Skeletal muscle tissue (tissue), 4 donors: Measurements from ENCODE around the gene DDAH2. TPM values are rescaled to one million over a fixed set of nuclear protein-coding genes. Genes with fewer than 3 reads are reported as not detected.
"Not testable (repeated sequence)": the region's sequence is repeated elsewhere in the genome, so short reads cannot be mapped to it uniquely, and the experiment has no call there.

ENCODE experiments used
- H3K27ac ChIP-seq: one replicate; pipeline ENCODE4 v1.7.0; 2013; ENCODE audit warnings: mild to moderate bottlenecking, low read depth, low read length, inconsistent platforms
- H3K27me3 ChIP-seq, 3 donors: one replicate each; pipeline ENCODE4 v1.7.0; 2013; ENCODE audit warnings: low read length in 3 of 3; ENCODE audit not compliant: control insufficient read depth in 3 of 3, insufficient read depth in 3 of 3
- H3K36me3 ChIP-seq, 3 donors: one replicate each; pipeline ENCODE4 v1.7.0; 2013; ENCODE audit warnings: low read length in 3 of 3; ENCODE audit not compliant: control insufficient read depth in 3 of 3, insufficient read depth in 3 of 3
- H3K4me1 ChIP-seq, 3 donors: one replicate each; pipeline ENCODE4 v1.7.0; 2013; ENCODE audit warnings: low read length in 3 of 3, mild to moderate bottlenecking in 3 of 3; ENCODE audit not compliant: control insufficient read depth in 3 of 3, insufficient read depth in 3 of 3
- H3K4me3 ChIP-seq, 3 donors: one replicate each; pipeline ENCODE4 v1.7.0; 2013; ENCODE audit warnings: low read length in 3 of 3
- H3K9ac ChIP-seq, 3 donors: one replicate each; pipeline ENCODE4 v1.7.0; 2013; ENCODE audit warnings: low read length in 3 of 3, mild to moderate bottlenecking in 3 of 3, moderate library complexity in 2 of 3, low read depth in 1 of 3
- H3K9me3 ChIP-seq, 3 donors: one replicate each; pipeline ENCODE4 v1.7.0; 2013; ENCODE audit warnings: low read length in 3 of 3; ENCODE audit not compliant: control insufficient read depth in 3 of 3
- total RNA-seq: library from RNA; depleted of rRNA; stranded (reverse); fragments of >200 nt; gene quantifications from one replicate; pipeline ENCODE4 v1.2.3, GENCODE V29; 2014
- donor health status: Osteomylitis.

Gene DDAH2
- total RNA-seq, 1 donor from 2014 or later, result 73.1 TPM

- Histone ChIP-seq H3K9ac (no peak overlapping the region), H3K36me3 (no peaks in the 10 kb centered on the region), H3K4me3 (no peak overlapping the region), H3K27me3 (no peaks in the 10 kb centered on the region), H3K9me3 (no peaks in the 10 kb centered on the region), H3K27ac (no peak overlapping the region), H3K4me1 (peaks cover 0 to 5% (median 0%) of the 10 kb centered on the region in 3 donors)
Measured at GRCh38 chr6:31717499-31718222, 11.4 kb downstream of the DDAH2 start.

GRCh38 chr6:31715022-31715958, 13.8 kb downstream of the DDAH2 start, which contains the start of gene LY6G6D:
TSS of gene LY6G6D (plus strand) at chr6:31715348. CDS start at chr6:31715356, 8 bp downstream.
- no peaks in the 10 kb centered on the region for H3K36me3 ChIP-seq
- H3K27ac ChIP-seq, result no peak within 1 kb of the TSS
- peaks cover 0 to 5% (median 0%) of the 10 kb centered on the region in 3 donors for H3K27me3 ChIP-seq
- H3K9ac ChIP-seq, result no peak within 1 kb of the TSS
- peaks cover 0 to 5% (median 0%) of the 10 kb centered on the region in 3 donors for H3K4me1 ChIP-seq
- H3K9me3 ChIP-seq, result no peaks in the 10 kb centered on the region
- H3K4me3 ChIP-seq, result no peak within 1 kb of the TSS

DNA sequence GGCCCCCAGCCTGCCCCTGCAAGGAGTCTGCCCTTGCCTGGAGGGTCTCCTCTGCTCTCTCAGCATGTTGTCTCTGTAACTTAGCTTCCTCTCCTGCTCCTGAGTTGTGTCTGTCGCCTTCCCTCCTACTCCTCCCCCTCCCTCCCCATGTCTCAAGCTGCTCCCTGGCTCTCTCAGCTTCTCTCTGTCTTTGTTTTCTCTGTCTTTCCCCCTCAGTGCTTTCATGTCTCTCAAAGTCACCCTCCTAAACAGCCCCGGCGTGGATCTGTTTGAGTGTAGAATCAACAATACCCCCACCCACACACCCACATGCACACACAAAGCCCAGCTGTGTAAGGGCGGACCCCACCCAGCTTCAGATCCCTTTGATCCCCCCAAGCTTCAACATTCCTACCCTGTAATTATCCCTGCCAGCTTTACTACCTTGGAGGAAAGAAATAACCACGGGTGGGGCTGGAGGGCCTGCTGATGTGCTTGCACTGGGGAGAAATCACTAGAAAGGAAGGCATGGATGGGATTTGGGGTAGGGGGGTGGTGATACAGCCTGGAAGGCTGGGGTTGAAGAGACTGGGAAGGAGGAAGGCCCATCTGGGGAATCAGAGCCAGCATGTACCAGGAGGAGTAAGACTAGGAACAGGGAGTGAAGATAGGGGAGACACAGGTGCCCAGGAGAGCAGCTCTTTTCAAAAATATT, 15.0 kb downstream of the DDAH2 start:
- Histone ChIP-seq H3K27me3 (peaks cover 0 to 5% (median 0%) of the 10 kb centered on the region in 3 donors), H3K9ac (no peak overlapping the region)

DNA sequence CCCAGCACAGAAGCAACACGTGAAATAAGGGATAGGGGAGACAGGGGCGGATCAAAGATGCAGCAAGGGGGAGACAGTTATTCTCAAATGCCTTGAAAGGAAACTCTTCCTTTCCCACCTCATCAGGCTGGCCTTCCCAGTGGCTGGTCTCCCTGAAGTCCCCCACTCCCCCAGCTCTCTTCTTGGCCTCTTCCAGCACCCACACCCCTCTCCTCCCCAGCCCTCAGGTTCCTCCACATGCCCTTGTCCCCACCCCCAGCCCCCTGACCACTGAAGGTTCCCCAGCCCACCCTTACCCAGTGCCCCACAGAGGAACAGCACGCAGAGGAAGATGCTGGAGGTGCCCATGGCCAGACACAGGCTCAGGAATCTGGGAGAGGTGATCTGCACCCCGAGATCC, 15.6 kb downstream of the DDAH2 start:
- Histone ChIP-seq H3K9ac (no peak overlapping the region), H3K36me3 (no peaks in the 10 kb centered on the region), H3K27ac (no peak overlapping the region), H3K4me1 (peaks cover 0 to 5% (median 0%) of the 10 kb centered on the region in 3 donors), H3K27me3 (peaks cover 0 to 5% (median 0%) of the 10 kb centered on the region in 3 donors), H3K4me3 (no peak overlapping the region), H3K9me3 (no peaks in the 10 kb centered on the region)

More for the DNA sequence above, 15.0 kb downstream of the DDAH2 start:
- Histone ChIP-seq H3K9me3 (no peaks in the 10 kb centered on the region), H3K36me3 (no peaks in the 10 kb centered on the region), H3K27ac (no peak overlapping the region), H3K4me1 (peaks cover 0 to 5% (median 0%) of the 10 kb centered on the region in 3 donors), H3K4me3 (no peak overlapping the region)

- Histone ChIP-seq H3K36me3 (no peaks in the 10 kb centered on the region), H3K9me3 (no peaks in the 10 kb centered on the region), H3K27ac (no peak overlapping the region), H3K4me1 (peaks cover 0 to 5% (median 0%) of the 10 kb centered on the region in 3 donors), H3K27me3 (peaks cover 0 to 5% (median 0%) of the 10 kb centered on the region in 3 donors), H3K9ac (no peak overlapping the region), H3K4me3 (no peak overlapping the region)
Measured at GRCh38 chr6:31712296-31712695, 16.8 kb downstream of the DDAH2 start.

- H3K27ac ChIP-seq, result no peak overlapping the region
- peaks cover 0 to 5% (median 0%) of the 10 kb centered on the region in 3 donors for H3K4me1 ChIP-seq
- no peaks in the 10 kb centered on the region for H3K36me3 ChIP-seq
- H3K4me3 ChIP-seq, result no peak overlapping the region
- peaks cover 0 to 5% (median 0%) of the 10 kb centered on the region in 3 donors for H3K27me3 ChIP-seq
- no peak overlapping the region for H3K9ac ChIP-seq
- no peaks in the 10 kb centered on the region for H3K9me3 ChIP-seq
Measured at GRCh38 chr6:31711233-31711632, 17.9 kb downstream of the DDAH2 start.

DNA sequence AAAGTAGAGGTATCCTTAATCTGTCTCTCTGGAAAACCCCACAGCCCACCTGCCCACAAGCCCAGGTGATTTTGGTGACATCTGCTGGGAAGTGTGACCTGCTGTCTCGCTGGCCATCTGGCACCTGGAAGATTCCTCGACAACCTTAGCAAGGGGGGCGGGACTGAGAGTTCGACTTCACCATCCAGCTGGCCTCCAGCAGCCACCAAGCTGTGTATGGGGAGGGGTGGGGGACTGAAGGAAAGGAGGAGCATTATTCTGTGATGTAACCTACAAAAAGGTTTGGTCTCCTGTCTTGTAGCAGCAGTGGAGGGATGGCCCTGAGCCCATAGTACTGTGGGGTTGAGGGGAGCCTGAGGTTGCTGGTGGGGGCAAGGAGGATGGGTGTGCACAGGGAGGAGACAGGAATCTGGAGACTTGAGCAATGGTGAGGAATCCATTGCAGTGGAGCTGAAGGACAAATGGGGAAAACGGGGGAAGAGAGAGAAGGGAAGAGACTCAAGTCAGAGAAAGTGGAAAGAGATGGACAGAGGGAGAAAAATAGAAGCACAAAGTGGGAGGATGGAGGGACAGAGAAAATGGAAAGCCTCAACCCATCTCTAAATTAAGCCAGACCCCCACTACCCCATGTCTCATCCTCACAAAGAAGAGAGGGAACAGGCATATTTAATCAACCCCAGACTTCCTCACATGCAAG, 18.4 kb downstream of the DDAH2 start:
- H3K4me1 ChIP-seq, result peaks cover 0 to 5% (median 0%) of the 10 kb centered on the region in 3 donors
- no peak overlapping the region for H3K4me3 ChIP-seq
- no peaks in the 10 kb centered on the region for H3K36me3 ChIP-seq
- H3K27me3 ChIP-seq, result peaks cover 0 to 5% (median 0%) of the 10 kb centered on the region in 3 donors
- H3K9me3 ChIP-seq, result no peaks in the 10 kb centered on the region
- no peak overlapping the region for H3K27ac ChIP-seq
- H3K9ac ChIP-seq, result no peak overlapping the region

DNA sequence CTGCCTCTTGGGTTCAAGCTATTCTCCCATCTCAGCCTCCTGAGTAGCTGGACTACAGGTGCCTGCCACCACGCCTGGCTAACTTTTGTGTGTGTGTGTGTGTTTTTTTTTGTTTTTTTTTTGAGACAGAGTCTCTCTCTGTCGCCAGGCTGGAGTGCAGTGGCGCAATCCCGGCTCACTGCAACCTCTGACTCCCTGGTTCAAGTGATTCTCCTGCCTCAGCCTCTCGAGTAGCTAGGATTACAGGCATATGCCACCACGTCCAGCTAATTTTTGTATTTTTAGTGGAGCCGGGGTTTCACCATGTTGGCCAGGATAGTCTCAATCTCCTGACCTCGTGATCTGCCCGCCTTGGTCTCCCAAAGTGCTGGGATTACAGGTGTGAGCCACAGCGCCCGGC, 19.9 kb downstream of the DDAH2 start:
- not testable (repeated sequence) for H3K4me1 ChIP-seq, H3K27ac ChIP-seq, H3K9me3 ChIP-seq

DNA sequence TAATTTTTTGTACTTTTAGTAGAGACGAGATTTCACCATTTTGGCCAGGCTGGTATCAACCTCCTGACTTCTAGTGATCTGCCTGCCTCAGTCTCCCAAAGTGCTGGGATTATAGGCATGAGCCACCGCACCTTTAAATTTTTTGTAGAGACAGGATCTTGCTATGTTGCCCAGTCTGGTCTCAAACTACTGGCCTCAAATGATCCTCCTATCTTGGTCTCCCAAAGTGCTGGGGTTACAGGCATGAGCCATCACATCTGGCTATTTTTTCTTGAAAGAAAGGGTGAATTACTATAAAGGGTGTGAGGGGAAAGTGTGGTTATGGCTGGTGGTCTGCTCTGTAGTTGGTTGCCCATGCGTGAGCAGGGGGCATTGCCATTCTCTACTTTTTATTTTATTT, 20.9 kb downstream of the DDAH2 start:
- Histone ChIP-seq H3K9ac (no peak overlapping the region), H3K4me1 (peaks cover 0 to 6% (median 0%) of the 10 kb centered on the region in 3 donors)

More for the DNA sequence above, 19.9 kb downstream of the DDAH2 start:
- not testable (repeated sequence) for H3K27me3 ChIP-seq, H3K9ac ChIP-seq, H3K36me3 ChIP-seq, H3K4me3 ChIP-seq

More for the DNA sequence above, 20.9 kb downstream of the DDAH2 start:
- Histone ChIP-seq H3K27ac (no peak overlapping the region), H3K27me3 (peaks cover 0 to 5% (median 0%) of the 10 kb centered on the region in 3 donors), H3K4me3 (no peak overlapping the region), H3K9me3 (no peaks in the 10 kb centered on the region), H3K36me3 (no peaks in the 10 kb centered on the region)
